Activated naive CD4-positive, alpha-beta T cell treated with anti-CD3 and anti-CD28 coated beads, Interleukin-2, amount 50 U/mL, for 24 hours (primary cell): ENCODE data around the gene NAPB.
A peak's percentile ranks its signal among the peaks of the same experiment; 100 is the strongest.

ENCODE experiments used
- H3K27ac Mint-ChIP-seq: one replicate; pipeline ENCODE4 v1.8.0; 2021; ENCODE audit warnings: mild to moderate bottlenecking, mixed read lengths
- H3K27me3 Mint-ChIP-seq: one replicate; pipeline ENCODE4 v1.8.0; 2021; ENCODE audit warnings: mixed read lengths
- H3K36me3 Mint-ChIP-seq: one replicate; pipeline ENCODE4 v1.8.0; 2021; ENCODE audit warnings: mixed read lengths
- H3K4me1 Mint-ChIP-seq: one replicate; pipeline ENCODE4 v1.8.0; 2021; ENCODE audit warnings: mixed read lengths
- H3K4me3 Mint-ChIP-seq: one replicate; pipeline ENCODE4 v1.8.0; 2021; ENCODE audit warnings: mild to moderate bottlenecking, mixed read lengths
- H3K9me3 Mint-ChIP-seq: one replicate; pipeline ENCODE4 v1.8.0; 2021; ENCODE audit warnings: mixed read lengths

The NAPB gene

GRCh38 chr20:23445596-23446217 lies 24.4 kb upstream of the NAPB start:
- Mint-ChIP-seq H3K27me3 (no peaks in the 10 kb centered on the region), H3K4me1 (no peaks in the 10 kb centered on the region)

GRCh38 chr20:23444859-23445258 lies 23.6 kb upstream of the NAPB start:
- H3K27ac Mint-ChIP-seq, result no peak overlapping the region
- no peaks in the 10 kb centered on the region for H3K4me1 Mint-ChIP-seq
- no peaks in the 10 kb centered on the region for H3K36me3 Mint-ChIP-seq

More at GRCh38 chr20:23445596-23446217, 24.4 kb upstream of the NAPB start:
- Mint-ChIP-seq H3K36me3 (no peaks in the 10 kb centered on the region), H3K27ac (no peak overlapping the region), H3K9me3 (no peaks in the 10 kb centered on the region), H3K4me3 (no peak overlapping the region)

GRCh38 chr20:23442436-23442835 lies 21.1 kb upstream of the NAPB start:
- no peaks in the 10 kb centered on the region for H3K9me3 Mint-ChIP-seq
- H3K4me3 Mint-ChIP-seq, result no peak overlapping the region
- H3K4me1 Mint-ChIP-seq, result no peaks in the 10 kb centered on the region
- no peaks in the 10 kb centered on the region for H3K27me3 Mint-ChIP-seq
- no peak overlapping the region for H3K27ac Mint-ChIP-seq
- H3K36me3 Mint-ChIP-seq, result no peaks in the 10 kb centered on the region

More at GRCh38 chr20:23444859-23445258, 23.6 kb upstream of the NAPB start:
- Mint-ChIP-seq H3K4me3 (no peak overlapping the region), H3K9me3 (no peaks in the 10 kb centered on the region), H3K27me3 (no peaks in the 10 kb centered on the region)

- Mint-ChIP-seq H3K27ac (no peak overlapping the region), H3K4me3 (no peak overlapping the region), H3K4me1 (no peaks in the 10 kb centered on the region), H3K9me3 (no peaks in the 10 kb centered on the region), H3K36me3 (no peaks in the 10 kb centered on the region), H3K27me3 (no peaks in the 10 kb centered on the region)
Observed at GRCh38 chr20:23441850-23442313, 20.6 kb upstream of the NAPB start.

GRCh38 chr20:23440004-23440403 lies 18.7 kb upstream of the NAPB start:
- Mint-ChIP-seq H3K36me3 (no peaks in the 10 kb centered on the region), H3K4me3 (no peak overlapping the region), H3K9me3 (no peaks in the 10 kb centered on the region), H3K27ac (no peak overlapping the region), H3K4me1 (no peaks in the 10 kb centered on the region), H3K27me3 (no peaks in the 10 kb centered on the region)

GRCh38 chr20:23438661-23439060 lies 17.4 kb upstream of the NAPB start:
- Mint-ChIP-seq H3K4me1 (no peaks in the 10 kb centered on the region), H3K36me3 (no peaks in the 10 kb centered on the region), H3K9me3 (no peaks in the 10 kb centered on the region), H3K27me3 (no peaks in the 10 kb centered on the region), H3K4me3 (no peak overlapping the region), H3K27ac (no peak overlapping the region)

GRCh38 chr20:23437126-23437899 lies 16.0 kb upstream of the NAPB start:
- H3K27ac Mint-ChIP-seq, result no peak overlapping the region
- no peaks in the 10 kb centered on the region for H3K9me3 Mint-ChIP-seq
- H3K36me3 Mint-ChIP-seq, result no peaks in the 10 kb centered on the region
- H3K4me3 Mint-ChIP-seq, result no peak overlapping the region
- H3K27me3 Mint-ChIP-seq, result no peaks in the 10 kb centered on the region
- H3K4me1 Mint-ChIP-seq, result no peaks in the 10 kb centered on the region

- Mint-ChIP-seq H3K9me3 (no peaks in the 10 kb centered on the region), H3K27ac (no peak overlapping the region), H3K27me3 (no peaks in the 10 kb centered on the region), H3K36me3 (no peaks in the 10 kb centered on the region), H3K4me1 (no peaks in the 10 kb centered on the region), H3K4me3 (no peak overlapping the region)
Observed at GRCh38 chr20:23436681-23437080, 15.4 kb upstream of the NAPB start.

- H3K27ac Mint-ChIP-seq, result no peak overlapping the region
- H3K27me3 Mint-ChIP-seq, result no peaks in the 10 kb centered on the region
- no peaks in the 10 kb centered on the region for H3K9me3 Mint-ChIP-seq
- H3K4me3 Mint-ChIP-seq, result no peak overlapping the region
- no peaks in the 10 kb centered on the region for H3K4me1 Mint-ChIP-seq
- no peaks in the 10 kb centered on the region for H3K36me3 Mint-ChIP-seq
Observed at GRCh38 chr20:23435626-23436539, 14.6 kb upstream of the NAPB start.

GRCh38 chr20:23434521-23435313 lies 13.4 kb upstream of the NAPB start:
- no peaks in the 10 kb centered on the region for H3K4me1 Mint-ChIP-seq
- H3K27ac Mint-ChIP-seq, result no peak overlapping the region
- no peaks in the 10 kb centered on the region for H3K27me3 Mint-ChIP-seq
- no peak overlapping the region for H3K4me3 Mint-ChIP-seq
- H3K36me3 Mint-ChIP-seq, result no peaks in the 10 kb centered on the region
- H3K9me3 Mint-ChIP-seq, result no peaks in the 10 kb centered on the region

- Mint-ChIP-seq H3K27ac (no peak overlapping the region), H3K9me3 (no peaks in the 10 kb centered on the region), H3K4me3 (no peak overlapping the region), H3K4me1 (no peaks in the 10 kb centered on the region), H3K27me3 (no peaks in the 10 kb centered on the region), H3K36me3 (no peaks in the 10 kb centered on the region)
Observed at GRCh38 chr20:23433628-23434027, 12.3 kb upstream of the NAPB start.

- no peak overlapping the region for H3K27ac Mint-ChIP-seq
- no peaks in the 10 kb centered on the region for H3K27me3 Mint-ChIP-seq
- no peaks in the 10 kb centered on the region for H3K36me3 Mint-ChIP-seq
- H3K4me1 Mint-ChIP-seq, result peaks cover 23% of the 10 kb centered on the region
- no peaks in the 10 kb centered on the region for H3K9me3 Mint-ChIP-seq
- H3K4me3 Mint-ChIP-seq, result no peak overlapping the region
Observed at GRCh38 chr20:23425129-23425528, 3.8 kb upstream of the NAPB start.

GRCh38 chr20:23419995-23420901 lies 1.0 kb downstream of the NAPB start:
- Mint-ChIP-seq H3K4me1 (peaks cover 65% of the 10 kb centered on the region), H3K36me3 (no peaks in the 10 kb centered on the region)

GRCh38 chr20:23419657-23419994 lies 1.7 kb downstream of the NAPB start:
- no peaks in the 10 kb centered on the region for H3K9me3 Mint-ChIP-seq
- H3K27me3 Mint-ChIP-seq, result no peaks in the 10 kb centered on the region
- no peaks in the 10 kb centered on the region for H3K36me3 Mint-ChIP-seq
- peak overlapping the region; percentile 98 for H3K27ac Mint-ChIP-seq
- H3K4me1 Mint-ChIP-seq, result peaks cover 63% of the 10 kb centered on the region
- peak overlapping the region; percentile 99 for H3K4me3 Mint-ChIP-seq

More at GRCh38 chr20:23419995-23420901, 1.0 kb downstream of the NAPB start:
- Mint-ChIP-seq H3K27ac (peak overlapping the region; percentile 98), H3K9me3 (no peaks in the 10 kb centered on the region), H3K4me3 (peak overlapping the region; percentile 99), H3K27me3 (no peaks in the 10 kb centered on the region)
